Left renal cortex interstitium (tissue), 4 donors: ENCODE measurements around the gene SRRM4. TPM values are rescaled to one million over a fixed set of nuclear protein-coding genes. Genes with fewer than 3 reads are reported as not detected.

Experiments
- DNase-seq, 4 donors: peaks; one replicate each; pipeline ENCODE4 v3.0.0-alpha.2; 2013; ENCODE audit warnings: low read depth in 4 of 4, low spot score in 2 of 4, missing footprints in 1 of 4
- polyA plus RNA-seq, 4 donors: library from polyadenylated mRNA; unstranded; fragments of 120-200 nt; gene quantifications; one replicate each; pipeline ENCODE4 v1.2.1, GENCODE V29; 2013; ENCODE audit not compliant: insufficient read length in 4 of 4

Gene SRRM4
- polyA plus RNA-seq, 4 donors, result 0.03 to 0.16 (median 0.03) TPM; not detected in 1

- DNase-seq, result no peak
Observed at GRCh38 chr12:119114294-119114693, 133.0 kb downstream of the SRRM4 start.

- DNase-seq, result peak in 3 of 4 donors; percentile 7 to 29 (median 8)
Observed at GRCh38 chr12:119115296-119115905, 134.1 kb downstream of the SRRM4 start.

- no peak for DNase-seq
Observed at GRCh38 chr12:119117936-119118335, 136.6 kb downstream of the SRRM4 start.

- no peak for DNase-seq
Observed at GRCh38 chr12:119118625-119119024, 137.3 kb downstream of the SRRM4 start.

- DNase-seq, result no peak
Observed at GRCh38 chr12:119122047-119122446, 140.7 kb downstream of the SRRM4 start.

- DNase-seq, result no peak
Observed at GRCh38 chr12:119122751-119123150, 141.4 kb downstream of the SRRM4 start.

- no peak for DNase-seq
Observed at GRCh38 chr12:119128527-119128926, 147.2 kb downstream of the SRRM4 start.

GRCh38 chr12:119129827-119130434, 148.6 kb downstream of the SRRM4 start:
- DNase-seq, result no peak

- DNase-seq, result no peak
Observed at GRCh38 chr12:119130523-119130922, 149.2 kb downstream of the SRRM4 start.

GRCh38 chr12:119134284-119135072, 153.1 kb downstream of the SRRM4 start:
- no peak for DNase-seq

GRCh38 chr12:119136811-119137410, 155.6 kb downstream of the SRRM4 start:
- no peak for DNase-seq

GRCh38 chr12:119139448-119139847, 158.1 kb downstream of the SRRM4 start:
- no peak for DNase-seq

- DNase-seq, result no peak
Observed at GRCh38 chr12:119145367-119145766, 164.0 kb downstream of the SRRM4 start.

GRCh38 chr12:119147847-119148448, 166.6 kb downstream of the SRRM4 start:
- no peak for DNase-seq

GRCh38 chr12:119149270-119149669, 167.9 kb downstream of the SRRM4 start:
- DNase-seq, result no peak

- no peak for DNase-seq
Observed at GRCh38 chr12:119151445-119152026, 170.2 kb downstream of the SRRM4 start.

GRCh38 chr12:119153477-119154434, 172.4 kb downstream of the SRRM4 start:
- peak in 1 of 4 donors; percentile 16 for DNase-seq

GRCh38 chr12:119154435-119154818, 173.1 kb downstream of the SRRM4 start:
- DNase-seq, result no peak

GRCh38 chr12:119156401-119157044, 175.2 kb downstream of the SRRM4 start:
- DNase-seq, result no peak
